Activated CD4-positive, alpha-beta memory T cell treated with anti-CD3 and anti-CD28 coated beads, Interleukin-2, amount 10 ng/mL, durations not matched to agents 7 days and 5 days (primary cell): Measurements from ENCODE around the gene UNC93A. TPM values are rescaled to one million over a fixed set of nuclear protein-coding genes. Genes with fewer than 3 reads are reported as not detected.
"Not testable (repeated sequence)": the region's sequence is repeated elsewhere in the genome, so short reads cannot be mapped to it uniquely, and the experiment has no call there.

ENCODE experiments used
- CTCF ChIA-PET: fragments of 350-600 bp; sonication (Branson Sonifier 250); formaldehyde crosslinking; loops from one replicate; lab custom pipeline; 2021; ENCODE audit warnings: antibody characterized with exemption, inconsistent platforms; lab: Charles Lee
- POLR2A ChIA-PET: fragments of 350-600 bp; sonication (Branson Sonifier 250); formaldehyde crosslinking; loops from one replicate; lab custom pipeline; 2021; ENCODE audit warnings: antibody characterized with exemption; lab: Charles Lee
- DNase-seq: peaks from one replicate; pipeline ENCODE4 v3.0.0-alpha.2; 2020
- H3K27ac Mint-ChIP-seq: one replicate; pipeline ENCODE4 v1.8.0; 2021; ENCODE audit warnings: mild to moderate bottlenecking, mixed read lengths
- H3K27me3 Mint-ChIP-seq: one replicate; pipeline ENCODE4 v1.8.0; 2021; ENCODE audit warnings: mixed read lengths
- H3K36me3 Mint-ChIP-seq: one replicate; pipeline ENCODE4 v1.8.0; 2021; ENCODE audit warnings: low read depth, mixed read lengths
- H3K4me1 Mint-ChIP-seq: one replicate; pipeline ENCODE4 v1.8.0; 2021; ENCODE audit warnings: mixed read lengths
- H3K4me3 Mint-ChIP-seq: one replicate; pipeline ENCODE4 v1.8.0; 2021; ENCODE audit warnings: mild to moderate bottlenecking, mixed read lengths
- H3K9me3 Mint-ChIP-seq: one replicate; pipeline ENCODE4 v1.8.0; 2021; ENCODE audit warnings: mixed read lengths
- total RNA-seq, 2 experiments: library from RNA; stranded (reverse); gene quantifications; one replicate each; pipeline ENCODE4 v1.2.3, GENCODE V29; 2021

Gene UNC93A
- total RNA-seq, 2 experiments from 2014 or later = not detected

- POLR2A ChIA-PET = no interaction called here
- Mint-ChIP-seq H3K27me3 (peaks cover 24% of the 10 kb centered on the region), H3K4me3 (no peak overlapping the region), H3K4me1 (no peaks in the 10 kb centered on the region), H3K9me3 (no peaks in the 10 kb centered on the region), H3K27ac (no peak overlapping the region), H3K36me3 (no peaks in the 10 kb centered on the region)
- CTCF ChIA-PET = no interaction called here
- no peak for DNase-seq
These were observed 26.1 kb downstream of the UNC93A start for GRCh38 chr6:167317172-167317571.

GRCh38 chr6:167318354-167318753 is 27.2 kb downstream of the UNC93A start:
- peaks cover 21% of the 10 kb centered on the region for H3K27me3 Mint-ChIP-seq
- H3K4me1 Mint-ChIP-seq, CTCF ChIA-PET, H3K9me3 Mint-ChIP-seq, H3K27ac Mint-ChIP-seq, H3K4me3 Mint-ChIP-seq, DNase-seq, POLR2A ChIA-PET, H3K36me3 Mint-ChIP-seq: not testable (repeated sequence)

GRCh38 chr6:167318856-167319255 is 27.7 kb downstream of the UNC93A start:
- POLR2A ChIA-PET = not testable (repeated sequence)

GRCh38 chr6:167319856-167320753 is 29.0 kb downstream of the UNC93A start:
- H3K27ac Mint-ChIP-seq, H3K4me1 Mint-ChIP-seq, CTCF ChIA-PET, H3K4me3 Mint-ChIP-seq, DNase-seq, H3K9me3 Mint-ChIP-seq, H3K36me3 Mint-ChIP-seq, POLR2A ChIA-PET: not testable (repeated sequence)
- peaks cover 11% of the 10 kb centered on the region for H3K27me3 Mint-ChIP-seq

More at GRCh38 chr6:167318856-167319255, 27.7 kb downstream of the UNC93A start:
- H3K27ac Mint-ChIP-seq, H3K36me3 Mint-ChIP-seq, CTCF ChIA-PET, H3K4me3 Mint-ChIP-seq, DNase-seq, H3K9me3 Mint-ChIP-seq, H3K4me1 Mint-ChIP-seq: not testable (repeated sequence)
- H3K27me3 Mint-ChIP-seq = peaks cover 18% of the 10 kb centered on the region

GRCh38 chr6:167320754-167321056 is 29.6 kb downstream of the UNC93A start:
- H3K36me3 Mint-ChIP-seq, H3K27ac Mint-ChIP-seq, H3K9me3 Mint-ChIP-seq, CTCF ChIA-PET, DNase-seq, H3K4me1 Mint-ChIP-seq, H3K4me3 Mint-ChIP-seq, POLR2A ChIA-PET: not testable (repeated sequence)
- H3K27me3 Mint-ChIP-seq = peaks cover 12% of the 10 kb centered on the region

GRCh38 chr6:167321185-167321584 is 30.1 kb downstream of the UNC93A start:
- H3K9me3 Mint-ChIP-seq, CTCF ChIA-PET, POLR2A ChIA-PET, H3K27ac Mint-ChIP-seq, H3K4me1 Mint-ChIP-seq, DNase-seq, H3K4me3 Mint-ChIP-seq, H3K36me3 Mint-ChIP-seq: not testable (repeated sequence)
- peaks cover 12% of the 10 kb centered on the region for H3K27me3 Mint-ChIP-seq

- peaks cover 16% of the 10 kb centered on the region for H3K27me3 Mint-ChIP-seq
- no peaks in the 10 kb centered on the region for H3K9me3 Mint-ChIP-seq
- H3K4me1 Mint-ChIP-seq = no peaks in the 10 kb centered on the region
- POLR2A ChIA-PET = no interaction called here
- H3K27ac Mint-ChIP-seq = no peak overlapping the region
- DNase-seq = no peak
- no peaks in the 10 kb centered on the region for H3K36me3 Mint-ChIP-seq
- H3K4me3 Mint-ChIP-seq = no peak overlapping the region
- CTCF ChIA-PET = no interaction called here
These were observed 32.0 kb downstream of the UNC93A start for GRCh38 chr6:167323111-167323510.

- H3K9me3 Mint-ChIP-seq = no peaks in the 10 kb centered on the region
- H3K4me3 Mint-ChIP-seq = no peak overlapping the region
- H3K36me3 Mint-ChIP-seq = no peaks in the 10 kb centered on the region
- ChIA-PET POLR2A (no interaction called here), CTCF (no interaction called here)
- H3K27me3 Mint-ChIP-seq = peaks cover 13% of the 10 kb centered on the region
- peaks cover 7% of the 10 kb centered on the region for H3K4me1 Mint-ChIP-seq
- no peak overlapping the region for H3K27ac Mint-ChIP-seq
- DNase-seq = no peak
These were observed 33.0 kb downstream of the UNC93A start for GRCh38 chr6:167324111-167324510.

- ChIA-PET POLR2A (no interaction called here), CTCF (no interaction called here)
- H3K9me3 Mint-ChIP-seq = no peaks in the 10 kb centered on the region
- H3K36me3 Mint-ChIP-seq = no peaks in the 10 kb centered on the region
- DNase-seq = no peak
- H3K27ac Mint-ChIP-seq = no peak overlapping the region
- H3K4me1 Mint-ChIP-seq = peaks cover 9% of the 10 kb centered on the region
- H3K27me3 Mint-ChIP-seq = peaks cover 11% of the 10 kb centered on the region
- no peak overlapping the region for H3K4me3 Mint-ChIP-seq
These were observed 34.7 kb downstream of the UNC93A start for GRCh38 chr6:167325766-167326165.

GRCh38 chr6:167327391-167327790 is 36.3 kb downstream of the UNC93A start:
- no peaks in the 10 kb centered on the region for H3K9me3 Mint-ChIP-seq
- CTCF ChIA-PET = interaction anchor here (2.6 kb wide), 1 partner anchor 25 kb away, joined by 7 read pairs; no protein-coding TSS in a partner anchor
- POLR2A ChIA-PET = no interaction called here
- peaks cover 8% of the 10 kb centered on the region for H3K27me3 Mint-ChIP-seq
- no peaks in the 10 kb centered on the region for H3K36me3 Mint-ChIP-seq
- no peak overlapping the region for H3K4me3 Mint-ChIP-seq
- peaks cover 9% of the 10 kb centered on the region for H3K4me1 Mint-ChIP-seq
- H3K27ac Mint-ChIP-seq = no peak overlapping the region
- no peak for DNase-seq

- DNase-seq = no peak
- Mint-ChIP-seq H3K36me3 (no peaks in the 10 kb centered on the region), H3K4me1 (peaks cover 9% of the 10 kb centered on the region), H3K4me3 (no peak overlapping the region), H3K9me3 (no peaks in the 10 kb centered on the region), H3K27me3 (peaks cover 8% of the 10 kb centered on the region), H3K27ac (no peak overlapping the region)
- ChIA-PET CTCF (interaction anchor here (2.6 kb wide), 1 partner anchor 24 kb away, joined by 7 read pairs; no protein-coding TSS in a partner anchor), POLR2A (interaction anchor here (1.6 kb wide), 1 partner anchor 23 kb away, joined by 5 read pairs; no protein-coding TSS in a partner anchor)
These were observed 37.0 kb downstream of the UNC93A start for GRCh38 chr6:167328086-167328485.

- no peak for DNase-seq
- H3K9me3 Mint-ChIP-seq = no peaks in the 10 kb centered on the region
- ChIA-PET POLR2A (interaction anchor here (1.6 kb wide), 1 partner anchor 22 kb away, joined by 5 read pairs; no protein-coding TSS in a partner anchor), CTCF (interaction anchor here (2.6 kb wide), 1 partner anchor 23 kb away, joined by 7 read pairs; no protein-coding TSS in a partner anchor)
- no peak overlapping the region for H3K27ac Mint-ChIP-seq
- no peak overlapping the region for H3K4me3 Mint-ChIP-seq
- H3K4me1 Mint-ChIP-seq = peaks cover 9% of the 10 kb centered on the region
- H3K27me3 Mint-ChIP-seq = peaks cover 8% of the 10 kb centered on the region
- H3K36me3 Mint-ChIP-seq = no peaks in the 10 kb centered on the region
These were observed 37.9 kb downstream of the UNC93A start for GRCh38 chr6:167329014-167329413.

GRCh38 chr6:167330750-167331149 is 39.6 kb downstream of the UNC93A start:
- DNase-seq = no peak
- ChIA-PET POLR2A (interaction anchor here (0.7 kb wide), 1 partner anchor 19 kb away, joined by 3 read pairs; no protein-coding TSS in a partner anchor), CTCF (interaction anchor here (1.3 kb wide), 1 partner anchor 21 kb away, joined by 5 read pairs; no protein-coding TSS in a partner anchor)
- H3K27ac Mint-ChIP-seq = no peak overlapping the region
- peaks cover 8% of the 10 kb centered on the region for H3K27me3 Mint-ChIP-seq
- H3K4me1 Mint-ChIP-seq = peaks cover 9% of the 10 kb centered on the region
- H3K9me3 Mint-ChIP-seq = no peaks in the 10 kb centered on the region
- H3K4me3 Mint-ChIP-seq = no peak overlapping the region
- no peaks in the 10 kb centered on the region for H3K36me3 Mint-ChIP-seq
